NT2/D1 (cell line): ENCODE measurements around the gene AGBL4.

Experiments
- SUZ12 ChIP-seq: IDR thresholded peaks from 2 replicates; pipeline ENCODE4 v1.6.1; 2011; ENCODE audit not compliant: insufficient read length, insufficient read depth; ENCODE audit errors: extremely low read depth
- YY1 ChIP-seq: IDR thresholded peaks from 2 replicates; pipeline ENCODE4 v1.6.1; 2011; ENCODE audit not compliant: insufficient read length, insufficient read depth
- ZNF274 ChIP-seq: IDR thresholded peaks from 2 replicates; pipeline ENCODE4 v1.6.1; 2011; ENCODE audit warnings: mild to moderate bottlenecking, low read depth, low read length

GRCh38 chr1:49297783-49298182 is 726.0 kb downstream of the AGBL4 start:
- TF ChIP-seq YY1: no peak
- no peak for TF ChIP-seq SUZ12
- TF ChIP-seq ZNF274: no peak
